RCC 7860 (cell line): ENCODE measurements around the gene SLC5A8.
"Not testable (repeated sequence)": the region's sequence is repeated elsewhere in the genome, so short reads cannot be mapped to it uniquely, and the experiment has no call there.

ENCODE experiments used
- DNase-seq: peaks from one replicate; pipeline ENCODE4 v3.0.0-alpha.2; 2015; ENCODE audit warnings: low spot score
- FAIRE-seq: peaks from 2 replicates; lab custom pipeline; 2012; peaks lifted over from hg19 to GRCh38; lab: Jason Lieb, UNC

Gene SLC5A8

GRCh38 chr12:101172316-101172715, 37.7 kb downstream of the SLC5A8 start:
- FAIRE-seq (no peak), DNase-seq (no peak)

DNA sequence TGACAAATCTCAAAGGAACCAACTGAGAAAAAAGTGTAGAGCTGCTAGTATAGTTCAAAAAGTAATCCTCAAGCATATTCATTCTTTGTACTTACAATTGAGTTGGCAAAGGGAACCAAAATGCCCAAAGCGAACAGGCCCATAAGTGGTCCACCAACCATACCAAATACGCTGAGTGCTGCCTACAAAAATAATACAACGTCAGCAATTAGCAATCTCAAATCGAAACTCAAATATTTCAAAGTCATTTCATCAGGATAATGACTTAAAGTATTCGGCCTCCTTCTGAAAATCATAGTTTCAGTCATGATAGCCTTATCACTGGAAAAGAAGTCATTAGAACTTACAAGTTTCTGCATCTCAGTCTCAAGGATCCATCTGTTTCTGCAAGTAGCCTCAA, 42.0 kb downstream of the SLC5A8 start:
- DNase-seq, result no peak
- FAIRE-seq, result no peak

GRCh38 chr12:101166866-101167265, 43.2 kb downstream of the SLC5A8 start:
- FAIRE-seq, result no peak
- DNase-seq, result no peak

GRCh38 chr12:101165319-101165718, 44.7 kb downstream of the SLC5A8 start:
- no peak for FAIRE-seq

GRCh38 chr12:101145777-101146431, 64.1 kb downstream of the SLC5A8 start:
- not testable (repeated sequence) for DNase-seq, FAIRE-seq

More at GRCh38 chr12:101165319-101165718, 44.7 kb downstream of the SLC5A8 start:
- DNase-seq, result no peak

- DNase-seq (peak; percentile 8), FAIRE-seq (no peak)
Measured at GRCh38 chr12:101127521-101128219, 82.4 kb downstream of the SLC5A8 start.

- FAIRE-seq, result no peak
- DNase-seq, result no peak
Measured at GRCh38 chr12:101117842-101118241, 92.2 kb downstream of the SLC5A8 start.

DNA sequence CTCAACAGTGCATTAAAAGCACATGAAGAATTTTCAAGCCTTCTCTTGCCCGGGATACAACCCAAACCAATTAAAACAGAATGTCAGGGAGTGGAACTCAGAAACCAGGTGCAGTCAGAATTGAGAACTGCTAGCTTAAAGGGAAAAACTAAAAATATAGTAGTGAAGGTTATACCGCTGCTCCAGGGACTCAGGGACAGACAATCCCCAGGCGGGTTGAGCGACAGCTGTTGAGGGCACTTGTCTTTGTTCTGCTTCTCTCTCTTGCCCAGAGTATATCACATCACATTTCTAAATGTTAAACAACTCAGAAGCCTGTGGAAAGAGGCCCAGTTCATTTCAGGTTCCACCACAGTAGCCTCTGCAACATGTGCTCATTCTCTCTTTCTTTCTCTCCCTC, 93.1 kb downstream of the SLC5A8 start:
- FAIRE-seq (no peak), DNase-seq (no peak)

DNA sequence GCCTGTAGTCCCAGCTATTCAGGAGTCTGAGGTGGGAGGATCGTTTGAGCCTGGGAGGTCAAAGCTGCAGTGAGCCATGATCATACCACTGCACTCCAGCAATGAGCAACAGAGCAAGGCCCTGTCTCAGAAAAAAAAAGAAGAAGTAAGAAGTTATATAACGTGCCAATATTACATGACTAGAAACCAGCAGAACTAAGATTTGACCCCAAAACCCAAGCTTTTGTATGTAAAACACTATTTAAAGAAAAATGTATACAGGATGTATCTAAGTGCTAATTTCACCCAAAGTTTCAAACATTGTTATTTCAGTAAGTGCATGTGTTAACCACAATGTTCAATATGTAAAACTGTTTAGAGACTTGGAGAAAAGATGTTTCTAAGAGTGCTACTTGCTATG, 94.7 kb downstream of the SLC5A8 start:
- FAIRE-seq, result no peak
- DNase-seq, result no peak

- DNase-seq (no peak), FAIRE-seq (no peak)
Measured at GRCh38 chr12:101111441-101111840, 98.6 kb downstream of the SLC5A8 start.

GRCh38 chr12:101110866-101111265, 99.2 kb downstream of the SLC5A8 start:
- DNase-seq (no peak), FAIRE-seq (no peak)

DNA sequence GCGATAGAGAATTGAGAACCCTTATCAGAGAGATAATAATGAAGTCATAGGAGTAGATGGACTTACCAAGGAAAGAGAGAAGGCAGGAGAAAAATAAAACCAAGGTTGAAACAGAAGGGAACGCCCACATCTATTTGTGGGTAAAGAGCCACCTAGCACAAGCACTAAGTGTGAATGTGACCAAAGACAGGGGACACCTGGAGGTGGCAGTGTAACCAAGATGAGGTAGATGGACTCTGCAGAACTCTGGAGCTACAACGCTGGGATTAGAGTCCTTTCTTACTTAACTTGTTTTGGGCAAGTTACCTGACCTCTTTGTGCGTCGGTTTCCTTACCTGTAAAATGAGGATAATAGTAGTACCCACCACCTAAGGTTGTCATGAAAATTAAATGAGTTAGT, 101.9 kb downstream of the SLC5A8 start:
- FAIRE-seq, result no peak
- no peak for DNase-seq

GRCh38 chr12:101107032-101107763, 102.8 kb downstream of the SLC5A8 start:
- DNase-seq (no peak), FAIRE-seq (no peak)
